ENCODE measurements around the gene DMKN. TPM values are rescaled to one million over a fixed set of nuclear protein-coding genes. Genes with fewer than 3 reads are reported as not detected.

The DMKN gene
- total and polyA plus RNA-seq, 10 donors, result 2.5 to 17.9 (median 6.7) TPM

GRCh38 chr19:35529241-35530218 lies 16.1 kb upstream of the DMKN start:
- DNase-seq, result no peak
- Histone ChIP-seq H3K4me3 (no peak overlapping the region), H3K4me1 (peaks cover 2 to 17% (median 15%) of the 10 kb centered on the region in 6 donors), H3K36me3 (no peaks in the 10 kb centered on the region), H3K27ac (no peak overlapping the region), H3K9me3 (no peaks in the 10 kb centered on the region), H3K27me3 (replicated peaks in 1 of 7) (peaks cover 0 to 100% (median 24%) of the 10 kb centered on the region in 7 donors)
- WGBS, 5 donors, result 45 to 52% (median 49%) methylated on average over 10 to 19 of the region's 19 CpGs
- TF ChIP-seq POLR2A (IDR thresholded peaks at IDR 0.05) (no peak), CTCF (IDR thresholded peaks at IDR 0.05 in 8 of 11, conservative IDR thresholded peaks at IDR 0.05 in 3 of 11) (no peak), POLR2AphosphoS5 (IDR thresholded peaks at IDR 0.05) (no peak)
- intact Hi-C loops (cut with DNase I; ENCODE audit: low total_unique reads), result no loop called here

GRCh38 chr19:35528218-35529038 lies 15.0 kb upstream of the DMKN start, which contains the start of gene SBSN:
TSS of gene SBSN (minus strand) at chr19:35528311. CDS start at chr19:35528281, 30 bp downstream.
- DNase-seq, result no peak
- Histone ChIP-seq H3K27me3 (replicated peaks in 1 of 7) (peaks cover 0 to 93% (median 13%) of the 10 kb centered on the region in 7 donors), H3K4me3 (no peak within 1 kb of the TSS), H3K9me3 (no peaks in the 10 kb centered on the region), H3K27ac (no peak within 1 kb of the TSS), H3K36me3 (no peaks in the 10 kb centered on the region), H3K4me1 (peaks cover 0 to 6% (median 5%) of the 10 kb centered on the region in 6 donors)
- no peak for TF ChIP-seq CTCF (IDR thresholded peaks at IDR 0.05 in 8 of 11, conservative IDR thresholded peaks at IDR 0.05 in 3 of 11)
- no peak for TF ChIP-seq POLR2A (IDR thresholded peaks at IDR 0.05)
- TF ChIP-seq POLR2AphosphoS5 (IDR thresholded peaks at IDR 0.05), result no peak
- intact Hi-C loops (cut with DNase I; ENCODE audit: low total_unique reads), result no loop called here
- WGBS, 5 donors, result 74 to 86% (median 81%) methylated on average over 11 of the region's 11 CpGs

DNA sequence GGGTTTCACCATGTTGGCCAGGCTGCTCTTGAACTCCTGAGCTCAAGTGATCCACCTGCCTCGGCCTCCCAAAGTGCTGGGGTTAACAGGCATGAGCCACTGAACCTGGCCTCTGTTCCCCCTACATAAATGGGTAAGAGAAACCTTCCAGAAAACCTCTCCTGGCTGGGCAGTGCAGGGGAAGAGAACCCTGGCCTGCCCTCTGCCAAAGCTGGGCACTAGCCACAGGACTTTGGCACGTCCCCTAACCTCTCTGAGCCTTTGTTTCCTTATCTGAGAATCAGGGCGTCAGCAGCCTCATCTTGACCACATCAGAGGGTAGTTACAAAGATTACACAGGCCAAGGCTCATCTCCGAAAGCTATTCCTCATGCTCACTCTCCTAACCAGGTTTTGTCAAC lies 12.4 kb upstream of the DMKN start:
- no peak for TF ChIP-seq POLR2AphosphoS5 (IDR thresholded peaks at IDR 0.05)
- no peak for TF ChIP-seq POLR2A (IDR thresholded peaks at IDR 0.05)
- no peak for TF ChIP-seq CTCF (IDR thresholded peaks at IDR 0.05 in 8 of 11, conservative IDR thresholded peaks at IDR 0.05 in 3 of 11)
- Histone ChIP-seq H3K27me3 (replicated peaks in 1 of 7) (peaks cover 0 to 68% (median 6%) of the 10 kb centered on the region in 7 donors), H3K36me3 (no peaks in the 10 kb centered on the region), H3K4me3 (no peak overlapping the region), H3K27ac (no peak overlapping the region), H3K9me3 (no peaks in the 10 kb centered on the region), H3K4me1 (no peaks in the 10 kb centered on the region)
- no peak for DNase-seq
- intact Hi-C loops (cut with DNase I; ENCODE audit: low total_unique reads), result no loop called here
- WGBS, 5 donors, result 66 to 86% (median 71%) methylated on average over 4 of the region's 4 CpGs

Data from spleen (tissue), 11 donors.